DMS53 (cell line): ENCODE measurements around the gene SPATA31D3.
"Not testable (repeated sequence)": the region's sequence is repeated elsewhere in the genome, so short reads cannot be mapped to it uniquely, and the experiment has no call there.

ENCODE experiments used
- DNase-seq: peaks from one replicate; lab custom pipeline; 2025; lab: John Stamatoyannopoulos, UW

The SPATA31D3 gene

DNA sequence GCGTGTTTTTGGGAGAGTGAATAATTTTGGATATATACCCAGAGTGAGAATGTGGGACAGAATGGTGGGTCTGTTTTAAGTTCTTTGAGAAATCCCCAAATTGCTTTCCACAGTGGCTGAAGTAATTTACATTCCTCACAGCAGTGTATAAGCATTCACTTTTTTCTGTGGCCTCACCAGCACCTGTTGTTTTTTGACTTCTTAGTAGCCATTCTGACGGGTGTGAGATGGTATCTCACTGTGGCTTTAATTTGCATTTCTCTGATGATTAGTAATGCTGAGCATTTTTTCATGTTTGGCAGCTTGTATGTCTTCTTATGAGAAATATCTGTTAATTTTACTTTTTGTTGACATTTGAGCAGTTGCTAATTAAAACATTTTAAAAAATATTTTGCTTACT lies 35.9 kb downstream of the SPATA31D3 start:
- no peak for DNase-seq

DNA sequence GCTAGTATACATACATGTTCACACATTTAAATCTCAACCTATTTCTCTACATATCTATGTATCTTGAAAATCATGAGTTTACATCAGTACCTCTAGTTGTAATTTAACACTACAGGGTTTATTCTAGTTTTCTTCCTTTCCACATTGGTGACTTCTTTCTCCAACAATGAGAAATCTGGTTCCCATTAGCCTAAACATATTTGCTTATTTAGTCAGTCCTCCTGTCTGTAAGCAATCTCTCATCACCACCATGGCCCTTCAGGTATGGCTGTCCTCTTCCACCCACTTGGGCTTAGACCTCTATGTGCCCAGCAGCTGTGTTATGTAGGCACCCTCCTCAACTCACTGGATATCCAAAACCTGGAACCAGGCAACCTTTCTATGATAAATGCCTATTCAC lies 37.3 kb downstream of the SPATA31D3 start:
- DNase-seq: no peak

DNA sequence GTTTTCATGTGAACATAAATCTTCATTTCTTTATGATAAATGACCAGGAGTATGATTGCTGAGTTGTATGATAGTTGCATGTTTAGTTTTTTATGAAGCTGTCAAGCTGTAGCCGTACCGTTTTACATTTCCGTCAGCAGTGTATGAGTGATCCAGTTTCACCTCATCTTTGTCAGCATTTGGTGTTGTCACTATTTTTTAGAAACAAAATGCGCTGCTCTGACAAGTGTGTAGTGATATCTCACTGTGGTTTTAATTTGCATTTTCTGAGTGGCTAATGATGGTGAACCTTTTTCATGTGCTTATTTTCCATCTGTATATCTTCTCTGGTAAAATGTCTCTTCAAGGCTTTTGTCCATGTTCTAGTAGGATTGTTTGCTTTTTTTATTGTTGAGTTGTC lies 38.6 kb downstream of the SPATA31D3 start:
- DNase-seq: no peak

DNA sequence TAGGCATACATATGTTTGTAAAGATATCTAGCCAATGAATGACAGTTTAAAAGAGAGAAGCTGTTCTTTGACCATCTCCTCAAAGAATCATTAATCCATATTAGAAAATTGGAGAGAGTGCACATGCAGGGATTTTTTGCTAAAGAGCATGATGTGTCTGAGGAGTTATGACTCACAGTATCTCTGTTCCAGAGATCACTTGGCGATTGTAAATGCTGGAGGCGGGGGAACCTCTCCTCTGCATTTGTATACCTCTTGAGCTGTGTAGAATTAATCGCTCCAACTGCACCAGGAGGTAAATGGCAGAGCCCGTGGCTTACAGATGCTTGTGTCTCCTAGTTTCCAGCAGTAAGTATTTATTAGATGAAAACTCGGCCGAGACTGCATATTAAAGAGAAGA lies 41.6 kb downstream of the SPATA31D3 start:
- DNase-seq: no peak

DNA sequence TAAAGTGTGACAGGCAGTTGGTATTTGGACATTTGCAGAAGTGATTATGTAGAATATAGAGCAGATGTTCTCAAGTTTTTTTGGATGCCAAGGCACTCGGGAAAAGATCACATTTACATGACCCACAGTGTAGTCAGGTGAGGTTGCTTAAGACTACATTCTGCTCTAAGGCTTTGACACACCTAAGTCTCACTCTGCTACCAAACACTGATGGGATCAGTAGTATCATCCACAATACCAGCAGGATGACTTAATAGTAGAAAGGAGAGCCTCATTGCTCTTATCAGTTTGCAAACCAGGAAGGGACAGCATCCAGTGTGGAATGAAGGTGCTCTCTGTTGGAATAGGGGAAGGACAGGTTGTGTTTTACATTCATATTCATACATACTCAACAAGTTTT lies 42.8 kb downstream of the SPATA31D3 start:
- DNase-seq: no peak

DNA sequence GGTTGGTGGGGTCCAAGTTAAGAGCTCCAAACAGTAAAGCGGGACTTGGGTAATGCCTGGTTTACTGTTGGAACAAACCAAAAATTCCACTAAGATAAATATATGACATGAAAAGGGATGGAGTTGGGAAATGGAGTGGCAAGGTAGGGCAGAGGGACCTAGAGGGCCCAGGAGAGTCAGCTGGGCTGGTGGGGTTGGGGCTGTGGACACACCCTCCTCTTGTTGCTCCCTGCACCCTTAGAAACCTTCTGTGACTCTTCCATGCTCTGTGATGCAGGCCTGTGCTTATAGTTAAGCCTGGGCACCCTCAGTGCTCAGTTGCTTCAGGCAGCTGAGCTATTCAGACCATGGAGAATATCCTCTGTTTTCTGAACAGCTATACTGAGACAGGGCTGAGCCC lies 45.2 kb downstream of the SPATA31D3 start, which contains the start of gene SPATA31D1:
SPATA31D1 (plus strand) TSS at position 301 of the 400 bp plus-strand sequence; CDS start at position 348, 47 bp downstream.
- DNase-seq: not testable (repeated sequence)

DNA sequence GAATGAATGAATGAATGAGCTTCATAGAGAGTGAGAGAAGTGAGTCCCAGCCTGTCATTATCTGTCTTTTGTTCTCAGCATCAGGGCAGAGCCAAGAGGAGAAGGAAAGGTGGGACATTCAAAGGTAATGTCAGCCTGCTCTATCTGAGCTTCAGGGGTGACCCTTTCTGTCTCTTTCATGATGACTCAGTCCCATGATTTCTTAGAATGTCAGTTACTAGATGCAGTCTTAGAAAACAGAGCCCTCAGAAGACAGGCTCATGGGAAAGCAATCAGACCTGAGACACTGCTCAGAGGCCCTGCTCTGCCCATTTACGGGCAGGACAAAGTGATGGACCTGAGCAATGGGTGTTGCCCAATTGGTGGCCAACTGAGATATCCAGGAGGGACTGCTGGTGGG lies 46.4 kb downstream of the SPATA31D3 start:
- no peak for DNase-seq

DNA sequence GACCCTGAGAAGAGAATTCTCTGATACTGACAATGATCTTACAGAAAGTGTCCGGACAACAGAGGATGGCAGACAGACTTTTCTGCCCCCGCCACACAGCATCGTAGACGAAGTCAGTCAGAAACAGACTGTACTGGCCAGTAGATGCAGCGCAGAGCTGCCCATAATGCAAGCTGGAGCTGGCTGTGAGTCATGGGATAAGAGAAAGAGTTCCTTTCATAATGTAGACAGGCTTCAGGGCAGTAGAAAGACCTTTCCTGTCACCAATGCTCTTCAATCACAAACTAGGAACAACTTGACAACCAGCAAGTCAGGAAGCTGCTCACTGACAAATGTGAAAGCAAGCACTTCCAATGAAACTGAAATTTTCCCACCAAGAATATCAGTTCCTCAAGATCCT lies 50.4 kb downstream of the SPATA31D3 start:
- no peak for DNase-seq
